ENCODE measurements around the gene MCF2L. TPM values are rescaled to one million over a fixed set of nuclear protein-coding genes. Genes with fewer than 3 reads are reported as not detected.

Gene MCF2L
- total RNA-seq, 4 donors from 2014 or later, result 10.2 to 25.4 (median 16.9) TPM

DNA sequence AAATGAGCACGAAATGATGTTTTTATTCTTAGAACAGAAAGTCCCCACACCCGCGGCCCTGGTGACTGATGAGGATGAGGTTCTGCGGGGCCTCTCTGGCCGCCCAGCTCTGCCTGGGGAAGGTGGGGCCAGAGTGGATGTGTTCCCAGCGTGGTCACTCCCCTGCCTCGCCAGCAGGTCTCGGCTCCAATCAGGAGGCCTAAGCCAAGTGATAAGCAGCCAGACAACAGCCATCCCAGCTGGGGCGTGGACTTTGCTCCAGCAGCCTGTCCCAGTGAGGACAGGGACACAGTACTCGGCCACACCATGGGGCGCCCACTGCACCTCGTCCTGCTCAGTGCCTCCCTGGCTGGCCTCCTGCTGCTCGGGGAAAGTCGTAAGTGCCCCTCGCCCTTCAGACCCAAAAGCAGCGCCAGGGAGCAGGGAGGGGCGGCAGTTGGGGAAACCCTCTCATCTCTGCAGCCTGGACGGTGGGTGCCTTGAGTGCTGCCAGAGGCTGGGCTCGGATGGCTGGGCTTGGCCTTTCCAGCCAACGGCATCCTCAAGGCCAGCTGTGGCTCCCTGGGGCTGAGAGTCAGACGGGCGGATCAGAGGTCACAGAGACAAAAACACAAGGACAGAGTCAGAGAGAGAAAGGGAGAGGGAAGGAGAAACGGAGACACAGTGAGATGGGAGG, 153.7 kb downstream of the MCF2L start, which contains the start of gene F10:
Gene F10, plus strand, starts transcription at position 250 of the 676 bp plus-strand sequence. Its CDS starts 57 bp downstream, at position 307.
- peak within 1 kb of the TSS in 3 of 4 donors; percentile 20 to 56 (median 37) for H3K4me3 ChIP-seq
- no peak for DNase-seq
- WGBS, 2 donors, result 40 to 55% methylated on average over 5 to 10 of the region's 23 CpGs

GRCh38 chr13:113123226-113124201, 154.5 kb downstream of the MCF2L start:
- TF ChIP-seq POLR2A (IDR thresholded peaks at IDR 0.05), result no peak
- TF ChIP-seq, protein P1, sequence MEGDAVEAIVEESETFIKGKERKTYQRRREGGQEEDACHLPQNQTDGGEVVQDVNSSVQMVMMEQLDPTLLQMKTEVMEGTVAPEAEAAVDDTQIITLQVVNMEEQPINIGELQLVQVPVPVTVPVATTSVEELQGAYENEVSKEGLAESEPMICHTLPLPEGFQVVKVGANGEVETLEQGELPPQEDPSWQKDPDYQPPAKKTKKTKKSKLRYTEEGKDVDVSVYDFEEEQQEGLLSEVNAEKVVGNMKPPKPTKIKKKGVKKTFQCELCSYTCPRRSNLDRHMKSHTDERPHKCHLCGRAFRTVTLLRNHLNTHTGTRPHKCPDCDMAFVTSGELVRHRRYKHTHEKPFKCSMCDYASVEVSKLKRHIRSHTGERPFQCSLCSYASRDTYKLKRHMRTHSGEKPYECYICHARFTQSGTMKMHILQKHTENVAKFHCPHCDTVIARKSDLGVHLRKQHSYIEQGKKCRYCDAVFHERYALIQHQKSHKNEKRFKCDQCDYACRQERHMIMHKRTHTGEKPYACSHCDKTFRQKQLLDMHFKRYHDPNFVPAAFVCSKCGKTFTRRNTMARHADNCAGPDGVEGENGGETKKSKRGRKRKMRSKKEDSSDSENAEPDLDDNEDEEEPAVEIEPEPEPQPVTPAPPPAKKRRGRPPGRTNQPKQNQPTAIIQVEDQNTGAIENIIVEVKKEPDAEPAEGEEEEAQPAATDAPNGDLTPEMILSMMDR (IDR thresholded peaks at IDR 0.05), result no peak
- H3K27ac ChIP-seq, result peak overlapping the region; percentile 18 to 86 (median 75)
- DNase-seq, result no peak
- intact Hi-C loops (cut with DNase I), result no loop called here
- H3K36me3 ChIP-seq, result no peaks in the 10 kb centered on the region
- peaks cover 0 to 32% (median 0%) of the 10 kb centered on the region in 4 donors for H3K27me3 ChIP-seq
- peaks cover 0 to 21% (median 5%) of the 10 kb centered on the region in 3 donors for H3K4me1 ChIP-seq
- H3K4me3 ChIP-seq, result peak overlapping the region in 3 of 4 donors; percentile 20 to 56 (median 37)
- H3K9me3 ChIP-seq, result no peaks in the 10 kb centered on the region
- 60 to 73% methylated on average over 12 to 25 of the region's 29 CpGs for whole genome bisulfite sequencing, 2 donors

More for the DNA sequence above, 153.7 kb downstream of the MCF2L start, which contains the start of gene F10:
- Histone ChIP-seq H3K4me1 (peaks cover 0 to 21% (median 5%) of the 10 kb centered on the region in 3 donors), H3K36me3 (no peaks in the 10 kb centered on the region), H3K9me3 (no peaks in the 10 kb centered on the region), H3K27me3 (peaks cover 0 to 24% (median 0%) of the 10 kb centered on the region in 4 donors), H3K27ac (peak within 1 kb of the TSS; percentile 47 to 86 (median 75))
- TF ChIP-seq POLR2A (IDR thresholded peaks at IDR 0.05), result peak in 1 of 4 donors; percentile 28
- TF ChIP-seq, protein P1 (IDR thresholded peaks at IDR 0.05), result no peak
- intact Hi-C loops (cut with DNase I), result no loop called here

DNA sequence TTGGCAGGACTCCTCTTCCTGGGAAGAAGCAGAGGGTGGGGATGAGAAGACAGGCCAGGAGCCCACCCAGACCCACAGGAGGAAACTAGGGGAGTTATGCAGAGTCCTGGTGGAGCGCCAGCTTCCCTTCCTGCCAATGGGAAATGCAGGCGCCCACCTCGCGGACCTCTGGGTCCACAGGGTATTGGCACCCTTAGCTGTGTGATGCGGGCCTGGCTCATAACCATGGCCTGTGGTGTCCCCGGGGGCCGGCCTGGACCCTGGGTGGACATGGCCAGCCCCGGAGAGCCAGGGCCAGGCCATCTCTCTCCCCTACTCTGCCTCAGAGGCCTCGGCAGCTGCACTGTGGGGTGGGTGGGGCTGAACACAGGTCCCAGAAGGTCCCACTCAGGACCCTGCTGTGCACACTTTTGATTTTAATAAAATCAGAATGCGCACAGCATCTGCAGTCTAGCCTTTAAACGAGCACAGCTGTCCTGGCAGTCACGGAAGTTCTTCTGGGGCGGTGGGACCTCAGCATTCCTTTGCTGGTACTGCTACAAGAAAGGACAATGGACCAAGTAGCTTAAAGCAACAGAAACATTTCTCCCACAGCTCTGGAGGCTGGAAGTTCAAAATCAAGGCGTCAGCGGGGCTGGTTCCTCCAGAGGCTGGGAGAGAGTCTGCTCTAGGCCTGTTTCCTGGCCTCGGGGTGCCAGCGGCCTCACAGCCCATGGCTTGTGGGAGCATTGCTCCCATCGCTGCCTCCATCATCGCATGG, 155.4 kb downstream of the MCF2L start:
- no peak for DNase-seq
- Histone ChIP-seq H3K4me1 (peaks cover 0 to 22% (median 5%) of the 10 kb centered on the region in 3 donors), H3K9me3 (no peaks in the 10 kb centered on the region), H3K27me3 (peaks cover 0 to 37% (median 0%) of the 10 kb centered on the region in 4 donors), H3K27ac (no peak overlapping the region), H3K36me3 (no peaks in the 10 kb centered on the region), H3K4me3 (no peak overlapping the region)
- intact Hi-C loops (cut with DNase I), result no loop called here
- TF ChIP-seq, protein P1 (IDR thresholded peaks at IDR 0.05), result no peak
- no peak for TF ChIP-seq POLR2A (IDR thresholded peaks at IDR 0.05)
- WGBS, 2 donors, result 93 to 95% methylated on average over 6 of the region's 19 CpGs

GRCh38 chr13:113125506-113126264, 156.7 kb downstream of the MCF2L start:
- Histone ChIP-seq H3K27ac (no peak overlapping the region), H3K36me3 (peaks cover 0 to 5% (median 0%) of the 10 kb centered on the region in 3 donors), H3K9me3 (no peaks in the 10 kb centered on the region), H3K4me1 (peaks cover 0 to 30% (median 5%) of the 10 kb centered on the region in 3 donors), H3K27me3 (peaks cover 0 to 49% (median 0%) of the 10 kb centered on the region in 4 donors), H3K4me3 (no peak overlapping the region)
- DNase-seq, result no peak
- TF ChIP-seq, protein P1 (IDR thresholded peaks at IDR 0.05), result no peak
- intact Hi-C loops (cut with DNase I), result no loop called here
- 78 to 86% methylated on average over 15 to 18 of the region's 19 CpGs for WGBS, 2 donors
